Stimulated activated CD8-positive, alpha-beta memory T cell treated with anti-CD3 and anti-CD28 coated beads, Interleukin-4, amount 100 ng/mL, for 4 hours (primary cell): ENCODE measurements around the gene TAL1.

Source experiments
- DNase-seq, 2 donors: peaks; one replicate each; pipeline ENCODE4 v3.0.0-alpha.2; 2020; ENCODE audit warnings: low read depth in 2 of 2, low spot score in 1 of 2

The TAL1 gene

GRCh38 chr1:47189844-47190508, 42.0 kb downstream of the TAL1 start, which contains the start of gene PDZK1IP1:
PDZK1IP1 (minus strand) TSS chr1:47190036; CDS start chr1:47189932, 104 bp downstream.
- DNase-seq = no peak

GRCh38 chr1:47188791-47189785, 42.9 kb downstream of the TAL1 start:
- DNase-seq = no peak

DNA sequence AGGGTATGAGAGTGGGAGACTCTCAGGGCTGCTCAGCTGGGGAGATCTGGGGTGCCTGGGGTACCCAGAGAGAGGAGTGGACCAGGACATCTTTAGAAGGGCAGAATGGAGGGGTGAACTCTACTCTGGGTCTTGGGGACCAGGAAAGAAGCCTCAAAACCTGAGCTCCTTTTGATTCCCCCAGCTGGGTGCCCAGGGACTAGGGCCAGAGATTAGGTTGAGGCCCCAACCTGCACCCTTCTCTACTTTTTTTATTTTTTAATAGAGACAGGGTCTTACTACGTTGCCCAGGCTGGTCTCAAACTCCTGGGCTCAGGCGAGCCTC, 44.1 kb downstream of the TAL1 start:
- DNase-seq = no peak

DNA sequence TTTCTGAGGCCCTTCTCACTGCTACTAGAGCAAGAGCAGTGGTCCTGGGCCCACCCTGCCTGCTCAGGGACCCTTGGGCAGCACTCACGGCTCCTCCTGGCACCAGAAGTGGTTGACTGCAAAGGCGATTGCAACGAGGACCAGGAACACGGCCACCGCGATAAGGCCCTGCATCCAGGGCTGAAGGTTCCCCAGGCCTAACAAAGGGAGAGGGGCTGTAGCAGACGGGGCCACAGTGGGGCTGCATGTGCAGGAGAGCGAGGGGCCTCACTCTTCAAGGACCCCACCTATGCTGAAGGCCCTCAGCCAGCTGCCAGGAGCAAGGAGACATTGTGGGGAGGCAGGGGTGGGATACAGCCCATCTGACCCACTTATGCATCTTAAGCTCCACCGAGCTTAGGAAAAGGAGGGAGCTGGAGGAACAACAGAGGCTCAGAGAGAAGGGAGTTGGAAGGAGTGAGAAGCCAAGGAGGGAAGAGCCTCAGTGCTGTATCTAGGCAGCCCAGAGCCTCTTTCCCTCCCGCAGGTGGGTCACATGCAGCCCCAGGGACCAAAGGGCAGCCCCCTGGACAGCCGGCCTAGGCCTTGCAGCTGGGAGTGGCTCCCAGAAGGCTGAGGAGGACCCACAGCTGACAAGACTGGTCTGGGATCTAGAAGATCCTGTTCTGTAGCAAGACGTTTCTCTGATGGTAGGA, 44.6 kb downstream of the TAL1 start:
- no peak for DNase-seq

- no peak for DNase-seq
These were observed 45.5 kb downstream of the TAL1 start for GRCh38 chr1:47186267-47187185.

GRCh38 chr1:47184822-47185677, 47.0 kb downstream of the TAL1 start:
- DNase-seq = no peak

GRCh38 chr1:47184090-47184821, 47.8 kb downstream of the TAL1 start:
- DNase-seq = no peak

DNA sequence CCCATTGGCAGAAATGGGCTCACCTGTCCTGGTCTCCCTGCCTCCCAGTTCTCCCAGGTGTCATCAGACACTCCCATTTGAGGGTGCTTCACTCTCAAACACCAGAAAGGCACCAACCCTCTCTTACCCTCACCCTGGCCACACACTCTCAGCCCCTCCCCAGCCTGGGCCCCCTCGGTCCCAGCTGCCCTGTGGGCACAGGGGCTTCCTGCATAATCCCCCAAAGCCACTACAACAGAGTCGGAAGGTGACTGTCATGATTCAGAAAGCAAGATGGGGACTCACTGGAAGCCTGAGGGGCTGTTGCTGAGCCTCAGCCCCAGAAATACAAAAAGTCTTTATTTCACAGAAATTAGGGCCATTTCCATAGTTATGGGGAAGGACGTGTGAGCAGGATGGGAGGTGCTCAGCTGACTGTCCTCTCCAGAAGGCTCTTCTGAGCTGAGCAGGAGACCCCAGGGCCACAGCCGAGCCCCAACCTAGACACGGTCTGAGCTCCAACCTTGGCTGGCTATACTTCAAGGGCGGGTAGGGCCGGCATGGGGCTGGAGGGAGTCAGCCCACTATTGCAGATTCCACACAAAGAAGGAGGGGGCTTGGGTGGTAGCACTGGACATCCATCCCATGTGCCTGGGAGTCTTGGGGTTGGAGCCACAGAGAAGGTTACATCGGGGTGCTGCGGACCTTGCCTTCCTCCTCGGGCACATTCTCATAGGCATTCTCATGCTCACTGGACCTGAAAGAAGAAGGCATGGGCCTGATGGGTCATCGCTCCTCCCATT, 48.5 kb downstream of the TAL1 start:
- DNase-seq = no peak

DNA sequence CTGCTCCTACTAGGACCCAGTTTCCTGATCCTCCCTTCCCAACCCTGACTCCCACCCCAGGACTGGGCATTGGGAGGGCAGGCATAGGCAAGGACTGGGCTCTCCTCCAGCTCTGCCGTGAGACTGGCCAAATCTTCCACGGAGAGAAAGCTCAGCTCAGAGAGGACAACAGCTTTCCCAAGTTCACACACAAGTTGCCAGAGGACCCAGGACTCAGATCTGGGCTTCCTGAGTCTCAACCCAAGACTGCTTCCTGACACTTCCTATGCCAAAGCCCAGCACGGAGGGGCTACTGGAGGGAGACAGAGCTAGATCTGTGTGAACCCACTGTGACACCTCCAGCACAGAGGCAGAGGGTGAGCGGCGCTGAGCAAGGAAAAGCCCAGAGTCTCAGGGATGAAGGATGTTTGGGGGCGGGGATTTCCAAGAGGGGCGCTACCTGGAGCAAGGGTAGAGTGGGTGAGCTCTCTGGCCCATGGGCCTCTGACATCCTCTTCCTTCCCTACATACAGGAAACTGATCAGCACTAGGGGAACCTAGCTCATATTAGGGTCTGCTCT, 49.3 kb downstream of the TAL1 start:
- no peak for DNase-seq

- no peak for DNase-seq
These were observed 49.9 kb downstream of the TAL1 start for GRCh38 chr1:47181955-47182675.

GRCh38 chr1:47181095-47181954, 50.7 kb downstream of the TAL1 start:
- no peak for DNase-seq

- no peak for DNase-seq
These were observed 51.4 kb downstream of the TAL1 start for GRCh38 chr1:47180603-47181094.

DNA sequence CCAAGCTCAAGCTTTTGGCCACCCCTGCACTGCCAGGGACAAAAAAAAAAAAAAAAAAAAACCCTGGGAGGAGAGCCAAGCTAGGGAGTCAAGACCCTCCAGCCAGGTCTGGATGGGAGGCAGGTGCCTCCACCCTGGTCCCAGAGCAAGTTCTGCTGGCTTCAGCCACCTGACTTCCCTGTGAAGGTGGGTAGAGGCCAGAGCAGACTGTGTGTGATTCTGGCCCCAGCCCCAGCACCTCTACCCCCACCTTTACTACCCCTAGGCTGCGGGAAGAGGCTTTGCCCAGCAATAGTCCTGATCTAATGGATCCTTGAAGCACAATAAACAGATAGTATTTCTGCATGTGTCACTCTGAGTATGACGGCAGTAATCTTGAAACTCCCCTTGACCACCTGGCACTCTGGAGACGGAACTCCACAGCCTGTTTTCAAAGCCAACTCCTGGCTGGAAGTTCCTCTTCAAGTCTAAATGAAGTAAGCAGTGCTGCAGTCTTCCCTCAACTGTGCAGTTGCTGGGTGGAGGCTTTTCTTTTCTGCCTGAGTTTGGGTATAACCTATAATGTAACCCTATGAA, 51.9 kb downstream of the TAL1 start:
- DNase-seq = no peak

DNA sequence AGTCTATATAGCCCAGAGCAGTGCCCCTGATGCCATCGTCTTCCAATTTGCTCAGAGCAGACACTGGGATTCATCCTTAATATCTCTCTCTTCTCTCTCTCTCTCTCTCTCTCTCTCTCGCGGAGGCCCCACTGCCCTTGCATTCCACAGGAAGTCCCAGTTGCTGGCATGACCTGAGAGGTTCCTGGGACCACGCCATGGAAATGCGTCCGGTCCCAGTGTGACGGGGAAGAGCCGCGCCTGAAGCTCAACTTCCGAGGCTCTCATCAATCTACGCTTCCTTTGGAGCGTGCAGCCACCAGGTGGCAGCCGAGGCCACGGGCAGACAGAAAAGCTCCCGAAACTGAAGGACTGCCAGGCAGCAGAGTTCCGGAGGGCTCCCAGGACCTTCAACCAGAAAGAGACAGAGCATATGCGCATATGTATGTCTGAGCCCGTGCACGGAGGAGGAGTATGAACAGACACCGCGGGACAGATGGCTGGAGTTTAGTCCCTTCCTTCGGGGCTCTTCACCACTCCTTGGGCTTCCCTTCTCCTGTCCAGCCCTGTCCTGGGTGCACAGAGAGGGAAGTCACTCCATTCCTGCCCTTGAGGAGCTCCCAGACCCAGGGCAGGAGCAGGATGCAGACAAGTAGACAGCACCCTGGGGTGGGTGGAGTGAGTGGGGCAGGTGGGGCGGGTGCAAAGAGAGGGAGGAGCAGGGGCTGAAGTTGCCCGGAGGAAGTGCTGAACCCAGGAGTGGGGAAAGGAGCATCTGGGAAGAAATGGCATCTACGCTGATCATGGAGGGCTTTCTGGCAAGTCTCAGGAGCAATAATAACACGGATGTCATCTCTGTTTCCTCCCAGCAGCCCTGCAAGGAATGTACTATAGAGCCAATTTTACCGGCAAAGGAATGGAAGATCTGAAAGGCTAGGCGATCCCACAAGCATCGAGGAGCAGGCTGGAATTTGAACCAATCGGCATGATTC, 52.7 kb downstream of the TAL1 start:
- peak; percentile 23 to 30 for DNase-seq

- no peak for DNase-seq
These were observed 53.4 kb downstream of the TAL1 start for GRCh38 chr1:47178654-47179016.
